ENCODE results near the gene NRCAM. TPM values are rescaled to one million over a fixed set of nuclear protein-coding genes. Genes with fewer than 3 reads are reported as not detected.

The NRCAM gene
- total RNA-seq, 1 donor: 1.3 TPM

DNA sequence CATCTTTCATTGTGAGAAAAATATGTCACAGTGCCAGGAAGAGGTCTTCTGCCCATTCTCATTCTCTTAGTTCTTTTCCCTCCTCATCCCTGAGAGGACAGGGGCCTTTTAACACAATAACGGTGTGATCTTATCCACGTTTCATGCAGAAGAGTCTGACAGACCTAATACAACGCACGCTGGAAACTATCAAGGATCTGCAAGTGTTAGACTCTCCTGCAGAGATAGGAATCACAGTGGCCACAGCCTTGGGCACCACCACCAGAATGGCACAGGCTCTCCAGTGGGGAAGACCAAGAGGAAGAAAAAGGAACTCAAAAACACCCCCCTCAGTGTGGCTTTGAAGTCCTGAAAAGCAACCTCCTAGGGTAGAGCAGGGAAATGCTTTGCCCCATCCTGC lies 253.5 kb downstream of the NRCAM start:
- TF ChIP-seq, protein P1, sequence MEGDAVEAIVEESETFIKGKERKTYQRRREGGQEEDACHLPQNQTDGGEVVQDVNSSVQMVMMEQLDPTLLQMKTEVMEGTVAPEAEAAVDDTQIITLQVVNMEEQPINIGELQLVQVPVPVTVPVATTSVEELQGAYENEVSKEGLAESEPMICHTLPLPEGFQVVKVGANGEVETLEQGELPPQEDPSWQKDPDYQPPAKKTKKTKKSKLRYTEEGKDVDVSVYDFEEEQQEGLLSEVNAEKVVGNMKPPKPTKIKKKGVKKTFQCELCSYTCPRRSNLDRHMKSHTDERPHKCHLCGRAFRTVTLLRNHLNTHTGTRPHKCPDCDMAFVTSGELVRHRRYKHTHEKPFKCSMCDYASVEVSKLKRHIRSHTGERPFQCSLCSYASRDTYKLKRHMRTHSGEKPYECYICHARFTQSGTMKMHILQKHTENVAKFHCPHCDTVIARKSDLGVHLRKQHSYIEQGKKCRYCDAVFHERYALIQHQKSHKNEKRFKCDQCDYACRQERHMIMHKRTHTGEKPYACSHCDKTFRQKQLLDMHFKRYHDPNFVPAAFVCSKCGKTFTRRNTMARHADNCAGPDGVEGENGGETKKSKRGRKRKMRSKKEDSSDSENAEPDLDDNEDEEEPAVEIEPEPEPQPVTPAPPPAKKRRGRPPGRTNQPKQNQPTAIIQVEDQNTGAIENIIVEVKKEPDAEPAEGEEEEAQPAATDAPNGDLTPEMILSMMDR (IDR thresholded peaks at IDR 0.05; ENCODE audit: insufficient read depth, low read depth, low read length): no peak
- H3K4me3 ChIP-seq (ENCODE audit: low read depth, low read length): no peak overlapping the region
- DNase-seq (ENCODE audit: low read depth): no peak

DNA sequence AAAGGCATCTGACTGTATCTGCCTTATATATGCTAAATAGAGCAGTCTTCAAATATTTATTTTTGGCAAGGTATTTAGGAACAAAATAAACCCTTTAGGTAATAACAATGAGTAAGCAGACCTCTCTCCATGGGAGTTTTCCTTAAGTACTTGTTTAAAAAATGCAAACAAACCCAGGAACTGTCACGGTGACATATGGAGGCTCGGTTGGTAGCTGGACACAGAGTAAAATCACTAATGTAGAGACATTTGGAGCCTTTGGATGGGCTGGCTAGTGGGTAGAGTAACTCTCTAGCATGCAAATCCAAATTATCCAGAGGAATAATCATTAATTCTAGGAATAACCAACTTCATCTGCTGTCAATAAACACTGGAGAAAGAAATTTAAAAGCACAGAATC lies 254.5 kb downstream of the NRCAM start:
- H3K4me3 ChIP-seq (ENCODE audit: low read depth, low read length): no peak overlapping the region
- peak; percentile 38 for DNase-seq (ENCODE audit: low read depth)
- TF ChIP-seq, protein P1 (IDR thresholded peaks at IDR 0.05; ENCODE audit: insufficient read depth, low read depth, low read length): no peak

DNA sequence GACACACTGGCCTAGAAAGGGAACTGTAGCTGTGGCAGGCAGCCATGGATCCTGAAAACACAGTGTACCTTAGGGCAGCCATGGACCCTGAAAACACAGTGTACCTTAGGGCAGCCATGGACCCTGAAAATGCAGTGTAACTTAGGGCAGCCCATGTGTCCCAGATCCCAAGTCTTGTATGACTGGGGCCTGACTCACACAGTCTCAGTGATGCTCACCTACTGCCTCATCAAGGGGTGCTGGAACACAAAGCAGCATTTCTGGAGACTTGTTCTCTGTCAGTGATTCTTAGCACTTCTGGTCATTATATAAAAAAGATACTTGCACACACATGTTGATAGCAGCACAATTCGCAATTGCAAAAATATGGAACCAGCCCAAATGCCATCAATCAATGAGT lies 255.9 kb downstream of the NRCAM start:
- no peak for DNase-seq (ENCODE audit: low read depth)
- TF ChIP-seq, protein P1 (IDR thresholded peaks at IDR 0.05; ENCODE audit: insufficient read depth, low read depth, low read length): no peak
- H3K4me3 ChIP-seq (ENCODE audit: low read depth, low read length): no peak overlapping the region

DNA sequence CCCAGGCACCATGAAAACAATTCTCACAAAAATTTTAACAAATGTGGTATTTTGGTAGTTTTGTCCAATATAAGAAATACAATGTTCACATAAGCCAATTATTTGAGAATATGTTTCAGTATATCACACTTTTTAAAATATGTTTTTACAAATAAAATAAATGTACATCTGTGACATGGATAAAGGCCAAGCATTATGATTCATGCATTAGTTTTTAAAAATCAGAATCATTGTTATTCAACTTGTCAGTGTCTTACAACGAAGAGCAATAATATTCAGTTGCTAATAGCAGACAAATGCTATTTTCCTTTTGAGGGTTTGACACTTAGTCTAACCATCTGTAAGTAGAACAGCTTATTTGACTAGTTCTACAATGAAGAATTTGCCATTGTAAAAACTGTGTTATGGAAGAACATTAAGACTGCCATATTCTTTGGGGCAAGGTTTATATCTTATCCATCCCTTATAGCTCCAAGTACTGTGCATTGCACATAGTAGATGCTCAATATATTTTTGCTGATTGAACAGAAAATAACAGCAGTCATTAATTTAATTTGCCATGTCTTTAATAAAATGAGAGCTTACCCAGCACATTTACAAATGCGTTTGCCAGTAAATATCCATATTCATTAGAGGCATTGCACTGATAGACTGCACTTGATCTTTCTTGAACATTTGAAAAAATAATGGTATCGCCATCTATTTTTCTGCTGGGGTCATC lies 258.7 kb downstream of the NRCAM start:
- TF ChIP-seq, protein P1 (IDR thresholded peaks at IDR 0.05; ENCODE audit: insufficient read depth, low read depth, low read length): no peak
- no peak overlapping the region for H3K4me3 ChIP-seq (ENCODE audit: low read depth, low read length)
- no peak for DNase-seq (ENCODE audit: low read depth)

DNA sequence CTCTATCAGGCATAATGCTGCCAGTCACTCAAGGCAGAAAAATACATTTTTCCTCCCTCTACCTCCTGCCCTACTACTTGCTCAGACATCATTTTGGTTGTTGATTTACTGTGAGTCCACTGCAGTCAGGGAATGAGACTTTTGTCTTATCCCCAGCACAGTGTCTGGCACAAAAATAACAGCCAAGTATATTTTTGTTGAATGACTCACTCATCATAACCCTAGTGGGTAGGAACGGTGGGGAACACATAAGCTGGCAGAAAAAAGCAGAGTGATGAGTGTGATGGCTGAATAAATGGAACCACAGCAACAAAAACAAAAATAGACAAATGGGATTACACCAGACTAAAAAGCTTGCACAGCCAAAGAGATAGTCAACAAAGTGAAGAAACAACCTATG lies 260.2 kb downstream of the NRCAM start:
- no peak overlapping the region for H3K4me3 ChIP-seq (ENCODE audit: low read depth, low read length)
- TF ChIP-seq, protein P1 (IDR thresholded peaks at IDR 0.05; ENCODE audit: insufficient read depth, low read depth, low read length): no peak
- DNase-seq (ENCODE audit: low read depth): no peak

DNA sequence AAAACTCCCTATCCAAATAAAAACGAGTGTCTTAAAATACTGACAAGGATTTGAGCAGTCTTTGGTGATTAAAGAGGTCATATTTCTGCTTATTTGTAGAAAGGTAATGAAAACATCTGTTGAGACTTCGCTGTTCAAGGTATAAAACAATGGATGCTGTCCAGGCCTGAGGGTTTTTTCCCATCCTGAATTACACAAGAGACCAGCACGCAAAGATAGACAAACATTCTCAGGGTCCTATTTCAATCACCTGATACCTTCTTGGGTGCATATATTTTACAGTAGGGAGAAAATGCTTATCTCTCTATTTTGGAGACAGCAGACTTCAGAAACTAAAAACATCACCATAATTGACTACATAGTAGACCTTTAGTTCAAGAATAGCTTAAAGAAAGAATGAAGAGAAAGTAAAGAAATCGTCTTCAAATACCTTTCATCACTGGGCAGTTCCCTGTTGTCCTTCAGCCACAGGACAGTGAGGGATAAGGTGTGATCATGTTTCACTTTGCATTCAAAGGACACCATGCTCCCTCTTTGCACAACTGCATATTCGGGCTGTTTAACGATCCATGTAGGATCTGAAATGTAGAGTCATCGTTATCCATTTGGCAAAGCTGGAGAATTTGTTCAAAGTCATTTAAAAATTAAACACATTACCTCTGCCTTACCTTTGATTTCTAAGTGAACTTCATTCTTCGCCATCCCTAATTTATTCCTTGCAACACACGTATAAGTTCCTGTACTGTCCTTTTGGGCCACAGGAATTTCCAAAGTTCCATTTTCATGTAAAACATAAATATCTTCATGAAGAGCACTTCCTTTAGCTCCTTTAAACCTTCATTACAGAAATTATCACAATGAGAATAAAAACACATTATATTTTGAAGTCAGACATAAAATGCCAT lies 262.4 kb downstream of the NRCAM start:
- no peak overlapping the region for H3K4me3 ChIP-seq (ENCODE audit: low read depth, low read length)
- TF ChIP-seq, protein P1 (IDR thresholded peaks at IDR 0.05; ENCODE audit: insufficient read depth, low read depth, low read length): no peak
- DNase-seq (ENCODE audit: low read depth): no peak
